ENCODE results near the gene ACBD4.

ACBD4 gene

GRCh38 chr17:45172232-45172540 lies 36.7 kb downstream of the ACBD4 start:
- H3K4me3 ChIP-seq (ENCODE audit: low read depth, low read length), result peak overlapping the region; percentile 3
- DNase-seq (ENCODE audit: low read depth, low spot score), result no peak
- in situ Hi-C loops (cut with HindIII; ENCODE audit: low sequenced_read_pairs), result no loop called here

GRCh38 chr17:45172541-45173286 lies 37.2 kb downstream of the ACBD4 start:
- DNase-seq (ENCODE audit: low read depth, low spot score), result peak; percentile 64
- H3K4me3 ChIP-seq (ENCODE audit: low read depth, low read length), result no peak overlapping the region
- in situ Hi-C loops (cut with HindIII; ENCODE audit: low sequenced_read_pairs), result no loop called here
- TF ChIP-seq CTCF (IDR thresholded peaks at IDR 0.05; ENCODE audit: low read depth, low read length), result no peak

More at GRCh38 chr17:45172232-45172540, 36.7 kb downstream of the ACBD4 start:
- TF ChIP-seq CTCF (IDR thresholded peaks at IDR 0.05; ENCODE audit: low read depth, low read length), result no peak

GRCh38 chr17:45175759-45176115 lies 40.2 kb downstream of the ACBD4 start:
- TF ChIP-seq CTCF (IDR thresholded peaks at IDR 0.05; ENCODE audit: low read depth, low read length), result no peak
- no peak for DNase-seq (ENCODE audit: low read depth, low spot score)
- H3K4me3 ChIP-seq (ENCODE audit: low read depth, low read length), result no peak overlapping the region
- in situ Hi-C loops (cut with HindIII; ENCODE audit: low sequenced_read_pairs), result no loop called here

- in situ Hi-C loops (cut with HindIII; ENCODE audit: low sequenced_read_pairs), result no loop called here
Measured at GRCh38 chr17:45177563-45177962, 42.1 kb downstream of the ACBD4 start.

GRCh38 chr17:45184144-45184543 lies 48.7 kb downstream of the ACBD4 start:
- TF ChIP-seq CTCF (IDR thresholded peaks at IDR 0.05; ENCODE audit: low read depth, low read length), result no peak
- no peak overlapping the region for H3K4me3 ChIP-seq (ENCODE audit: low read depth, low read length)
- in situ Hi-C loops (cut with HindIII; ENCODE audit: low sequenced_read_pairs), result no loop called here
- no peak for DNase-seq (ENCODE audit: low read depth, low spot score)

More at GRCh38 chr17:45177563-45177962, 42.1 kb downstream of the ACBD4 start:
- no peak for TF ChIP-seq CTCF (IDR thresholded peaks at IDR 0.05; ENCODE audit: low read depth, low read length)
- H3K4me3 ChIP-seq (ENCODE audit: low read depth, low read length), result no peak overlapping the region
- no peak for DNase-seq (ENCODE audit: low read depth, low spot score)

GRCh38 chr17:45186801-45187354 lies 51.4 kb downstream of the ACBD4 start:
- no peak overlapping the region for H3K4me3 ChIP-seq (ENCODE audit: low read depth, low read length)
- DNase-seq (ENCODE audit: low read depth, low spot score), result no peak
- no peak for TF ChIP-seq CTCF (IDR thresholded peaks at IDR 0.05; ENCODE audit: low read depth, low read length)
- in situ Hi-C loops (cut with HindIII; ENCODE audit: low sequenced_read_pairs), result no loop called here
